Esophagus (tissue), 2 donors: ENCODE results near the gene CD300LF. TPM values are rescaled to one million over a fixed set of nuclear protein-coding genes. Genes with fewer than 3 reads are reported as not detected.

ENCODE experiments used
- polyA plus RNA-seq, 2 donors: library from polyadenylated mRNA; stranded (reverse); fragments of 200-250 nt; gene quantifications; one replicate each; pipeline ENCODE4 v1.2.3, GENCODE V29; 2013
- donor health status: healthy with polysubstance abuse.
- donor health status: Bipolar disorder and iron deficiency.

Gene CD300LF
- polyA plus RNA-seq, 2 donors = 0.04 to 0.14 TPM

Other genes starting within 250 kb of the CD300LF start
- gene CD300A, start 246.3 kb downstream of the CD300LF start, polyA plus RNA-seq = 1 to 10 TPM; 1.3 to 1.6 TPM
- gene CD300LB, start 181.4 kb downstream of the CD300LF start, polyA plus RNA-seq = under 1 TPM; 0.06 to 0.11 TPM
- gene CD300C, start 166.8 kb downstream of the CD300LF start, polyA plus RNA-seq = under 1 TPM; 0.04 to 0.14 TPM
- gene CD300H, start 145.4 kb downstream of the CD300LF start, polyA plus RNA-seq = not detected
- gene CD300LD, start 120.6 kb downstream of the CD300LF start, polyA plus RNA-seq = not detected
- gene CD300E, start 89.2 kb downstream of the CD300LF start, polyA plus RNA-seq = under 1 TPM; 0.02 to 0.12 TPM
- gene RAB37, start 24.3 kb upstream of the CD300LF start, polyA plus RNA-seq = under 1 TPM; 0.66 to 0.86 TPM
- 100 to 1,000 TPM; 108 to 224 TPM for gene NHERF1, start 35.7 kb upstream of the CD300LF start, polyA plus RNA-seq
- 10 to 100 TPM; 19.7 to 25.6 TPM for gene NAT9, start 63.4 kb upstream of the CD300LF start, polyA plus RNA-seq
- under 1 TPM; 0.08 to 0.10 TPM for gene GRIN2C, start 147.0 kb upstream of the CD300LF start, polyA plus RNA-seq
- 10 to 100 TPM; 13.4 to 28.9 TPM for gene FDXR, start 160.1 kb upstream of the CD300LF start, polyA plus RNA-seq
- gene FADS6, start 180.7 kb upstream of the CD300LF start, polyA plus RNA-seq = 1 to 10 TPM; 1.8 to 2.6 TPM
- 10 to 100 TPM in 1 of 2 donors, 1 to 10 TPM in 1; 6.0 to 11.9 TPM for gene USH1G, start 210.3 kb upstream of the CD300LF start, polyA plus RNA-seq
- under 1 TPM; 0.61 to 0.77 TPM for gene OTOP2, start 211.3 kb upstream of the CD300LF start, polyA plus RNA-seq
- 10 to 100 TPM; 11.2 to 16.1 TPM for gene OTOP3, start 223.0 kb upstream of the CD300LF start, polyA plus RNA-seq